HG03342 (cell line): ENCODE data around the gene TSHZ3.

ENCODE experiments used
- ATAC-seq: cut with Tn5 transposase; IDR thresholded peaks from one replicate; pipeline ENCODE4 v1.9.1; 2021; ENCODE audit warnings: mild to moderate bottlenecking, moderate library complexity; ENCODE audit not compliant: unreplicated experiment

Gene TSHZ3

GRCh38 chr19:31355665-31356289, 6.5 kb upstream of the TSHZ3 start:
- no peak for ATAC-seq

- no peak for ATAC-seq
Measured at GRCh38 chr19:31354799-31355664, 5.8 kb upstream of the TSHZ3 start.

- no peak for ATAC-seq
Measured at GRCh38 chr19:31354316-31354715, 5.1 kb upstream of the TSHZ3 start.

GRCh38 chr19:31353833-31354232, 4.6 kb upstream of the TSHZ3 start:
- ATAC-seq = no peak

GRCh38 chr19:31352782-31353651, 3.8 kb upstream of the TSHZ3 start:
- no peak for ATAC-seq

- ATAC-seq = no peak
Measured at GRCh38 chr19:31352296-31352781, 3.1 kb upstream of the TSHZ3 start.

GRCh38 chr19:31351855-31352195, 2.6 kb upstream of the TSHZ3 start:
- ATAC-seq = no peak

- ATAC-seq = no peak
Measured at GRCh38 chr19:31351056-31351854, 2.0 kb upstream of the TSHZ3 start.

- no peak for ATAC-seq
Measured at GRCh38 chr19:31350693-31351055, 1.4 kb upstream of the TSHZ3 start.

GRCh38 chr19:31350033-31350692, 927 bp upstream of the TSHZ3 start:
- no peak for ATAC-seq

- no peak for ATAC-seq
Measured at GRCh38 chr19:31348481-31349159, 616 bp downstream of the TSHZ3 start.

- no peak for ATAC-seq
Measured at GRCh38 chr19:31347828-31348392, 1.3 kb downstream of the TSHZ3 start.

- no peak for ATAC-seq
Measured at GRCh38 chr19:31347354-31347753, 1.9 kb downstream of the TSHZ3 start.

GRCh38 chr19:31346184-31347059, 2.8 kb downstream of the TSHZ3 start:
- no peak for ATAC-seq

GRCh38 chr19:31344403-31344802, 4.8 kb downstream of the TSHZ3 start:
- no peak for ATAC-seq

- no peak for ATAC-seq
Measured at GRCh38 chr19:31342926-31343325, 6.3 kb downstream of the TSHZ3 start.

- no peak for ATAC-seq
Measured at GRCh38 chr19:31340042-31341025, 8.9 kb downstream of the TSHZ3 start.
